NCI-H2196 treated with DMSO at 0.1 percent for 48 hours (cell line): Measurements from ENCODE around the gene PIP5K1C.
"Not testable (repeated sequence)": the region's sequence is repeated elsewhere in the genome, so short reads cannot be mapped to it uniquely, and the experiment has no call there.

ENCODE experiments used
- DNase-seq: peaks from one replicate; lab custom pipeline; 2025; ENCODE audit not compliant: unreplicated experiment; lab: John Stamatoyannopoulos, UW

PIP5K1C gene

DNA sequence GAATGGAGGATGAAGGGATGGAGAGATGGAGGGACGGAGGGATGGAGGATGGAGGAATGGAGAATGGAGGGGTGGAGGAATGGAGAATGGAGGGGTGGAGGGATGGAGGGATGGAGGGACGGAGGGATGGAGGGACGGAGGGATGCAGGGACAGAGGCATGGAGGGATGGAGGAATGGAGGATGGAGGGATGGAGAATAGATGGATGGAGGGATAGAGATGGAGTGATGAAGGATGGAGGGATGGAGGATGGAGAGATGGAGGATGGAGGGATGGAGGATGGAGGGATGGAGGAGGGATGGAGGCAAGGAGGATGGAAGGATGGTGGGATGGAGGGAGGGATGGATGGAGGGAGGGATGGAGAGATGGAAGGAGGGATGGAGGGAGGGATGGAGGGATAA, 22.1 kb downstream of the PIP5K1C start:
- no peak for DNase-seq

GRCh38 chr19:3674784-3675543, 25.3 kb downstream of the PIP5K1C start:
- no peak for DNase-seq

DNA sequence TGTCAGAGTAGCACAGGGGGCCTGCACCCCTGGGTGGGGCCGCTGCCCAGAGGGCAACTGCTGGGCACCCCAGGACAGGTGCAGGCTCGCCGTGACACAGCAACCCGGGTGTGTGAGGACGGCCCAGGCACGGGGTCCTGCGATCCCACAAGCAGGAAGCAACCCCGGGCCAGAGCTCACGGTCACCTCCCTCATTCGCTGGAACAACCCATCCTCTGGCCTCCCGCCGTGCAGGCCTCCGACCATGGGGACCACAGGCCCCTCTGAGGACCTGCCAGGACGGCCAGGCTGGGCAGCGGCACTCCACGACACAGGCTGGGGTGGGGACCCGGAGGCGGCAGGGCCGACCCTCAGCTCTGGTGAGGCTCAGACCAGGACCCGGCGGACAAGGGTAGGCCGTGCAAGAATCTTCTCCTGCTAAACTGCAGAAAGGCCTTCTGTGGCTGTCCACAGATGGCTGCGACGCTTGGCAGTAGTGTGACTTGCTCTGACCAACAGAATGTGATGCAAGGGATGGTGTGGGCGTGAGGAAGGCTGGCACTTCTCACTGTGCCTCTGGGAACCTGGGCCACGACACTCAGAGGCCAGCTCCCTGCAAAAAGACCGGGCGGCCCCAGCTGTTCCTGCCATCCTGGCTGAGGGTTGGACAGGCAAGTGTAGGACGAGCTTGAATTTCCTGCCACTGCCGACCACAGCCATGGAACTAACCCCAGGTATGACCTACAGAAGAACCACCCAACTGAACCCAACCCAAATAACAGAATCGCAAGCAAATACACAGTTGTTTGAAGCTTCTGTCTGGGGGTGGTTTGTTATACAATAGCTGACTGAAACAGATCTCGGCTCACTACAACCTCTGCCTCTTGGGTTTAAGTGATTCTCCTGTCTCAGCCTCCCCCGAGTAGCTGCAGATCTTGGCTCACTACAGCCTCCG, 26.5 kb downstream of the PIP5K1C start:
- DNase-seq = no peak

- no peak for DNase-seq
These were observed 27.3 kb downstream of the PIP5K1C start for GRCh38 chr19:3672993-3673392.

DNA sequence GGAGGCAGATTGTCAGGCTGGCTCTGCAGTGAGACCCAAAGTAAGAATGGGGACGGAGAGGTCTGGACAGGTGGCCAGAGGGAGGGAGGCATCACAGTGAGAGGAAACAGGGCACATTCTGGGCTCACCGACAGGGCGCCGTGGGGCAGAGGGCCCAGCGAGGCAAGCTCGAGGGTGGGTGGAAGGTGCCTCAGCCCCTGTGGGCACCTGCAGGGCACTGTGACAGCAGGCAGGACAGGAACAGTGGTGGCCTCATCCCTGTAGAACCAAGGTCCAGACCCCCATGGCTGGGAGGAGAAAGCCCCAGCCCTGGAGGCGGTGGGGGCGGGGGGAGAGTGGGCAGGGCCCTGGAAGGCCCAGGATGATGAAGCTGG, 27.7 kb downstream of the PIP5K1C start:
- no peak for DNase-seq

DNA sequence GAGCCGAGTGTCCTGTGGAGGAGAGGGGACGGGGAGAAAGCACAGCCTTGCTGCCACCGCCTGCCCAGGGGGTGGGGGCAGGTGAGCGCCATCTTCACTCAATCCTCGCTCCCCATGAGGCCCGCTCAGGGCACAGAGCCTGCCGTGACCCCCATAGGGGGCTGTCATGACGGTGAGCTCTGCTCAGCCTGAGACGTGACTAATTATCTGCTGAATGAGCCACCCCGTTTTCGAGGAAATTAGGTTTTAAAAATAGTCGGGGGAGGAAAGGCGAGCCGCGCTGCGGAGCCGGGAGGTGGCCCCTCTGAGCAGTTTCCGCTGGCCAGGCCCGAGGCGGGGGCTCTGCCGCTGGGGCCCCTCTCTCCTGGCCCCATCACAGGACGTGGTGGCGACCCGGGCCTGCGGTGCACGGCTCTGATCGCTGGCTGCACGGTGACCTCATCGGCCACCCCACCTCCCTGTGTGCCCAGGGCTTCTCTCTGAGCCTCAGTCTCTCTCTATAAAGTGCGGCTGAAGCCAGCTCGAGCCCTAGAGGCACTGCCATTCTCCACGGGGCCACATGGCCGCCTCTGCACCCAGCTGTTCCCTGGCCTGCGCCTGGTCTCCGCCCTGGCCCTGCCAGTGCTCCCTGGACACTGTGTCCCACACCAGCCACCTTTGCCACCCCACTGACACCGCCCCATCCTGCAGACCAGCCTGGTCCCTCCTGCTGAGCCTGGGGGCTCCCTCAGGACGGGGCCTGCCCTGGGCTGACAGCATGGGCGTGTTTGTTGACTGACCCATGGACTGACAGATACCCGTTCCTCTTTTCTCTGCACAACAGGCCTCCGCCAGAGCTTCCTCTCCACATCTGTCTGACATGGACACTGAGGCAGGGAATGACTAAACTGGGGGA, 28.3 kb downstream of the PIP5K1C start:
- DNase-seq = no peak

GRCh38 chr19:3670796-3671679, 29.2 kb downstream of the PIP5K1C start:
- no peak for DNase-seq

DNA sequence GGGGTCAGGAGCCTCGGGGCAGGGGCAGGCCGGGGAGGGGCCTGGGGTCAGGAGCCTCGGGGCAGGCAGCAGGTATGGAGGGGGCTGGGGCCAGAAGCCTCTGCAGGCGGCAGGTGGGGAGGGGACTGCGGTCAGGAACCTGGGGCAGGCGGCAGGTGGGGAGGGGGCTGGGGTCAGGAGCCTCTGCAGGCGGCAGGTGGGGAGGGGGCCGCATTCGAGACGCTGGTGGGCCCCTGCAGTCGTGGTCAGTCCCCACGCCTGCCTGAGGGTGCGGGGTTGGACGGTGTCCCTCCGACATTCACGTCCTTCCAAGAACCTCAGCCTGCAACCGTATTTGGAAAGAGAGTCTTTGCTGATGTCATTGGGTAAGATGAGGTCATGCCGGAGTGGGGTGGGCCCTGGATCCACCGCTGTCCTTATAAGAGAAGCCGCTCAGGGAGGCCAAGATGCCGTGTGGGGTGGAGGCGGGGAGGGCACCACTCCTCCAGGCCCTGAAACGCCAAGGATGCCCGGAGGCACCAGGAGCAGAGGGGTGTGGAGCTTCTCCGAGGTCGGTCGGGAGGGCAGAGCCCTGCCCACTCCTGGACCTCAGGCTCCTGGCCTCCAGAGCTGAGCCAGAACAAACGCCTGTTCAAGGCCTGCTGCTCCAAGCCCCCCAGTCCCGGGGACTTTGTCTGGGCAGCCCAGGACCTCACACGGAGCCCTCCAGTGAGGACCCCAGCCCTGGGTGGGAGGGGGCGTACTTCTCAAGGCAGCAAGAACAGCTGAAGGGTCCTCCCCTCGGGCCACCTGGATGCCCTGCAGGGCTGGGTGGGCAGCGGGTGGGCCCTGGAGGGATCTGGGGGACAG, 30.1 kb downstream of the PIP5K1C start:
- no peak for DNase-seq

DNA sequence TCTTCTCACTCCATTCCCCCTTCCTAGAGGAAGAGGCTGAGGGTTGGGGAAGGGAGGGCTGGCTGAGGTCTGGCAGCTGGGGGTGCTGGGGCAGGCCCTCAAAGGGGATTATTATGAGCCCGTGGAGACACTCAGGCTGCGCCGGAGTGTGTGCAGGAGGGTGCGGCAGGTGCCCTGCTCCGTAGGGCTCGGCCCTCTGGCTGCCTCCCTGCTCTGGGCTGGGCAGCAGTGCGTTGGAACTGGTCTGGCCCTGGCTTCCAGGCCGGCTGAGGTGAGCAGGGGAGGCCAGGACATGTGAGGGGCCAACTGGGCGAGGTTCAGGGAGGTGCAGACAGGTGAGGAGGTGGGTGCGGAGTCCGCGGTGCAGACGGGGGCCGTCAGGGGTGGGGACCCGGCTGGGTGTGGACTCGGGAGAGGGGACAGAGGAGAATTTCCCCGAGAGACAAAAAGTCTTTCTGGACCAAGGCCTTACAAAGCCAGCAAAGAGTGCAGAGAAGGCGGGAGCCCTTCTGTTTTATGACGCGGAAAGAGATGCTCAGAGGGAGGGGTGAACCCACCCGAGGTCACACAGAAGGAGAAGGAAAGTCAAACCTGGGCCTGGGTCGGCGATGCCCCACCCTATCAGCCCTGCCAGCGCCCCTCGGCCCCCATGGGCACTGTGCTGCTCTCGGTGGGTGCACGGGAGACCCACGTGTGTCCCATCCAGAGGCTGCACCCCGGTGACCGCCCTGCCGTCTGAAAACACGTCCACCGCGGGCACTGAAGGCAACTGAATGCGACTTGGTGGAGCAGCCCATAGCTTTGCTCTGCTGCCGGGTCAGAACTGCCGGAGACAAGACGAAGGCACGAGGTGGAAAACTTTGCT, 31.0 kb downstream of the PIP5K1C start:
- no peak for DNase-seq

- DNase-seq = no peak
These were observed 31.8 kb downstream of the PIP5K1C start for GRCh38 chr19:3668331-3669081.

GRCh38 chr19:3667766-3668165, 32.5 kb downstream of the PIP5K1C start:
- DNase-seq = no peak

DNA sequence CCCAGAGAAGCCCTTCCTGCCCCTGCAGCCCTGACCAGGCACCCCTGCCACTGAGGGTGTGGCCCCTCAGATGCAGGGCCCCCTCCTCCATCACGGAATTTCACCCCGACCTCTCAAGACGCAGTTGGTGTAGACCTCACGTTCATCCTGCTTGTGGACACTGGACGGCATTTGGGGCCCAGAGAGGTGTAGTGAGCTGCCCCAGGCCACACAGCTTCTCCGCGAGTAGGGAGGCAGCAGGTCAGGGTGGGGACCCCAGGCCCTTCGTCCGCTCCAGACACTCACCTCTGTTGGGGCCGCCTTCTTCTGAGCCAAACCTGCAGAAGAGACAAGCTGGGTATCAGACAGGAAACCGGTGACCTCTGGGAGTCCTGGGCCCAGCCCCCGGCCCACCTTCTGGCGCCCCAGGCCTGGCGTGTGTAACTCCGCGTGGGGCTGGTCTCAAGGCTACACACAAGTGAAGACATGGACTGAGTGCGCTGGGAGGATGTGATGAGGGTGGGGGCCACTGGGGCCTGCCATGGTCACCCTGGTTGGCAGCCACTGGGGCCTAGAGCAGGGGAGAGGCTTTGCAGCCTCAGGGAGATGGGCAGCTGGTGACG, 33.1 kb downstream of the PIP5K1C start:
- DNase-seq = no peak

- DNase-seq = not testable (repeated sequence)
These were observed 33.8 kb downstream of the PIP5K1C start for GRCh38 chr19:3666545-3666856.

- DNase-seq = peak; percentile 30
These were observed 34.4 kb downstream of the PIP5K1C start for GRCh38 chr19:3665681-3666544.

DNA sequence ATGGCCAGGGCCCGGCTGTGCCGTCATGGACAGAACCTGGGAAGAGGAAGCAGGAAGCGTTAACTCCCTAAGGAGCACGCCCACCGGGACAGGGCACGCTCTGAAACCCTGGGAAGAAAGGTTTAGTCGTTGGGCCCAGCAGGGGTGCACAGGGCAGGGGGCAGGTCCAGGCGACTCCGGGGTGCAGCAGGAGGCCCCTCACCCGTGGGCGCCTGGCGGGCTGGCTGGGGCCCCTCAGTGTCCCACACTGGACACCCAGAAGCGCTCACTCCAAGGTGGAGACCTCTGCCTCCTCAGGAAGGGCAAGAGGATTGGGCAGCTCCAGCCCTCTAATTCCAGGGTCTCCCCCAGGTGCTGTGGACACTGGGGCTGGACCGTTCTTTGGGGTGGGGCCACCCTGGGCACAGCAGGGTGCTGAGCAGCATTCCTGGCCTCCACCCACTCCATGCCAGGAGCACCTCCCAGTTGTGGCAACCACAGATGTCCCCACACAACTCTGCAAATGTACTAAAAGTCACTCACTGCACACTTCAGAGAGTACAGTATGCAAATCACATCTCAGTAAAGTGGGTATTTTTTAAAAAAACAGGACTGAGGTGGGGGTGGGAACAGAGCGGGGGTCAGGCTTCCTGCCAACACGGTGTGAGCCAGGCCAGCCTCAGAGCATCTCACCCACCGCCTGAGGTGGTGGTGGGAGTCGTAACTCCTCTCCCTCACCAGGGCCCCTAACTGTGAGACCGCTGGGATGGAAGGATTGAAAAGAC, 35.2 kb downstream of the PIP5K1C start:
- no peak for DNase-seq

DNA sequence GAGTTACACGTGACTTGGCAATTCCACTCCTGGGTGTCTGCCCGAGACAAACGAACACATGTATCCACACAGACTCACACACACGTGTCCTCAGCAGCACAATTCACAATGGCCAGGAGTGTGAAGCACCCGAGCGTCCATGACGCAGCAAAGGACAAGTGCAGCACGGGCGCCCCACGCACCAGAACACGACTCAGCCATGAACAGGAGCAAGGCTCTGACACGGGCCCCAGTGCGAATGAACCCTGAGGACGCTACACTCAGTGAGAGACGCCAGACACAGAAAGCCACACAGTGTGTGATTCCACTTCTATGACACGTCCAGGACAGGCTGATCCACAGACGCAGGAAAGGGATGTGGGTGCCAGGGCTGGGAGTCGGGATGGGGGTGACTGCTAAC, 36.4 kb downstream of the PIP5K1C start:
- no peak for DNase-seq
